Muscle layer of duodenum (tissue), 2 donors: ENCODE measurements around the gene FAM227B.
A peak's percentile ranks its signal among the peaks of the same experiment; 100 is the strongest.
"Not testable (repeated sequence)": the region's sequence is repeated elsewhere in the genome, so short reads cannot be mapped to it uniquely, and the experiment has no call there.

ENCODE experiments used
- H3K27ac ChIP-seq: one replicate; pipeline ENCODE4 v1.7.0; 2013; ENCODE audit warnings: mild to moderate bottlenecking, low read length
- H3K27me3 ChIP-seq: one replicate; pipeline ENCODE4 v1.7.0; 2013; ENCODE audit warnings: low read depth, mild to moderate bottlenecking, control low read depth, low read length
- H3K36me3 ChIP-seq, 2 donors: one replicate each; pipeline ENCODE4 v1.7.0; 2013; ENCODE audit warnings: low read length in 2 of 2, control low read depth in 1 of 2, mild to moderate bottlenecking in 1 of 2; ENCODE audit not compliant: insufficient read depth in 2 of 2, control insufficient read depth in 1 of 2
- H3K4me1 ChIP-seq, 2 donors: one replicate each; pipeline ENCODE4 v1.7.0; 2013; ENCODE audit warnings: low read length in 2 of 2, mild to moderate bottlenecking in 2 of 2, control low read depth in 1 of 2, moderate library complexity in 1 of 2; ENCODE audit not compliant: insufficient read depth in 2 of 2, control insufficient read depth in 1 of 2
- H3K4me3 ChIP-seq, 2 donors: one replicate each; pipeline ENCODE4 v1.7.0; 2013; ENCODE audit warnings: low read length in 2 of 2, low read depth in 1 of 2, mild to moderate bottlenecking in 1 of 2
- H3K9me3 ChIP-seq, 2 donors: one replicate each; pipeline ENCODE4 v1.7.0; 2013; ENCODE audit warnings: low read length in 2 of 2, control low read depth in 1 of 2, mild to moderate bottlenecking in 1 of 2; ENCODE audit not compliant: control insufficient read depth in 1 of 2
- donor health status: healthy.

Gene FAM227B, protein sequence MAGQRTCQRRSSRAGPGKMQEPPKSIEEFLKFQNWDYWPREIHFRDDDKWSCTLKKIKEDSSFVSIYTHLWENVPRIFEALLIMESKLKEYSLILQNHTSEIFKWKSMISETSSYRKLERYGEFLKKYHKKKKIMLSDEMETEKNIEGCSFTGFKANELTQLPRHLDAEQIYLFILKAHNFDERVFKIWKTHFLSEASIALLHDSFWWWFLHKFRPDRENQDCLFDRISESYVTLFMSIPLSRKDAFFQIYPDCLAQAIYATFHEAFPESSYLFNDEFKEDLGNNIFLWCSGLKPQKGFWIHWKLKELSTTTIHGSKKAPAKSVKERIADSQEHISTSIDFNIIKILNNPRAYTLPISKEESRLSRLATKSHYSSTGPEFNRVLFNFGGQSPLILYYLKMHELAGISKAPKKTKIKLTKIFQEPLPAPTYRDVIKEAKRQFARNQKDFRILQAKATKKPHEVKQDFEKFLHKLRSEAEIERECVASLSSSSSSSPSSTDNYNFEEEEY

GRCh38 chr15:49620658-49621368 lies at the start of gene FAM227B, which contains the start of gene DTWD1:
Gene FAM227B, minus strand, starts transcription at chr15:49620818. Its CDS starts 5,647 bp downstream, at chr15:49615171.
Gene DTWD1, plus strand, starts transcription at chr15:49621048. Its CDS starts 4,120 bp downstream, at chr15:49625168.
- Histone ChIP-seq H3K27ac (peak within 1 kb of the TSS; percentile 99), H3K4me3 (peak within 1 kb of the TSS; percentile 81 to 91), H3K27me3 (no peaks in the 10 kb centered on the region)

GRCh38 chr15:49669288-49669687 lies 48.7 kb upstream of the FAM227B start:
- Histone ChIP-seq H3K27me3 (no peaks in the 10 kb centered on the region), H3K9me3 (no peaks in the 10 kb centered on the region), H3K36me3 (no peaks in the 10 kb centered on the region), H3K4me1 (no peaks in the 10 kb centered on the region), H3K4me3 (no peak overlapping the region), H3K27ac (no peak overlapping the region)

More at GRCh38 chr15:49620658-49621368, at the start of gene FAM227B, which contains the start of gene DTWD1:
- peaks cover 4 to 10% of the 10 kb centered on the region in 2 donors for H3K36me3 ChIP-seq
- H3K9me3 ChIP-seq: peaks cover 4 to 5% of the 10 kb centered on the region in 2 donors
- peaks cover 0 to 18% of the 10 kb centered on the region in 2 donors for H3K4me1 ChIP-seq

GRCh38 chr15:49666486-49666885 lies 45.9 kb upstream of the FAM227B start:
- H3K27me3 ChIP-seq, H3K4me3 ChIP-seq, H3K27ac ChIP-seq, H3K9me3 ChIP-seq, H3K4me1 ChIP-seq, H3K36me3 ChIP-seq: not testable (repeated sequence)

GRCh38 chr15:49664716-49665115 lies 44.1 kb upstream of the FAM227B start:
- Histone ChIP-seq H3K9me3 (no peaks in the 10 kb centered on the region), H3K27me3 (no peaks in the 10 kb centered on the region), H3K36me3 (no peaks in the 10 kb centered on the region), H3K4me3 (no peak overlapping the region), H3K27ac (no peak overlapping the region), H3K4me1 (no peaks in the 10 kb centered on the region)

DNA sequence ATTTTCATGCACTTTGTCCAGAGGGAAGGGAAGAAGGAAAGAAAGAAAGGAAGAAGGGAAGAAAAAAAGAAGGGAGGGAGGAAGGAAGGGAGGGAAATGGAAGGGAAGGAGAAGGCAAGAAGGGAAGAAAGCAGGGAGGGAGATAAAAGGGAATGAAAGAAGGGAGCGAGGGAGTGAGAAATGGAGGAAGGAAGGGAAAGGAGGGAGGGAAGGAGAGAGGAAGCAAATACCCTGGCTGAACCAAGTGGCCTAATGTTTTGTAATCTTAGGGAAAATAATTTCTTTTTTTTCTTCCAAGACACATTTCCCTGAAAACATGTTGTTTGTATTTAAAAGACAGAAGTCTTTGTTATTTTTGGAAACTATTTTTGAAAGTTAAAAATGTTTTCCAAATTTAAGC lies 36.1 kb upstream of the FAM227B start:
- Histone ChIP-seq H3K27ac (no peak overlapping the region), H3K27me3 (no peaks in the 10 kb centered on the region), H3K36me3 (no peaks in the 10 kb centered on the region), H3K9me3 (peaks cover 12 to 14% of the 10 kb centered on the region in 2 donors), H3K4me1 (no peaks in the 10 kb centered on the region), H3K4me3 (no peak overlapping the region)

DNA sequence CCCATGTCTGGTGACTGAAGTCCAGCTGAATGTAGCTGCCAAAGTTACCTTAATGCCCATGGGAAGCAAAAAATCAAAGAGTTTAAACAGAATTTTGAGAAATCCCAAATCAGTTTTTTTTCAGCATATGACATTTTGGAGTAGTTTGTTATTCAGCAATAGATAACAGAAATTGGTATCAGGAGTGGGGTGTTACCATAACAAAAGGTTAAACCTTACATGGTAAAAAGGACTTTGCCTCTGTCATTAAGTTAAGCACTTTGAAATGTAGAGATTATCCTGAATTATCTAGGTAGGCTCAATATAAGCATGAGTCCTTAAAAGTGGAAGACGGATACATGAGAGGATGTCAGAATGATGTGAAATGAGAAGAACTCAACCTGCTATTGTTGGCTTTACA lies 32.3 kb upstream of the FAM227B start:
- no peaks in the 10 kb centered on the region for H3K27me3 ChIP-seq
- H3K27ac ChIP-seq: no peak overlapping the region
- H3K4me1 ChIP-seq: no peaks in the 10 kb centered on the region
- peak overlapping the region in 1 of 2 donors; percentile 6 for H3K4me3 ChIP-seq
- no peaks in the 10 kb centered on the region for H3K36me3 ChIP-seq
- H3K9me3 ChIP-seq: peaks cover 12 to 14% of the 10 kb centered on the region in 2 donors

- Histone ChIP-seq H3K4me3 (no peak overlapping the region), H3K4me1 (peaks cover 3 to 5% of the 10 kb centered on the region in 2 donors), H3K36me3 (no peaks in the 10 kb centered on the region), H3K27ac (no peak overlapping the region), H3K9me3 (peaks cover 12 to 14% of the 10 kb centered on the region in 2 donors), H3K27me3 (no peaks in the 10 kb centered on the region)
Observed at GRCh38 chr15:49650676-49651075, 30.1 kb upstream of the FAM227B start.

DNA sequence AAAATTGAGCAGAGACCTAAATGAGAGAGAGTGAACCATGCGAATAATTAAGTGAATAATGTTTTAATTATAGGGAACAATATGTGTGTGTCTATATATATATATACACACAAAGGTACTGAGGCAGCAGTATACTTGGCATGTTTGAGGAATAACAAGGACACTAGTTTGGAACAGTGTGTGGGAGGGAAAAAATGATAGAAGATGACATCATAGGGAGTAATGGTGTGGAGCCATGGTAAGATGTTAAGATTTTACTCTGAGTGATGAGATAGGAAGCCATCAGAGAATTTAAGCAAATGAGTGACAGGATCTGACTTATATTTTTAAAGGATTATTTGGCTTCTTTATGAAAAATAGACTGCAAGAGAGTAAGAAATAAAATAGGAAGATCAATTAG lies 29.4 kb upstream of the FAM227B start:
- Histone ChIP-seq H3K9me3 (peaks cover 12 to 14% of the 10 kb centered on the region in 2 donors), H3K27ac (no peak overlapping the region), H3K4me1 (peaks cover 4 to 9% of the 10 kb centered on the region in 2 donors), H3K36me3 (no peaks in the 10 kb centered on the region), H3K4me3 (no peak overlapping the region), H3K27me3 (no peaks in the 10 kb centered on the region)

DNA sequence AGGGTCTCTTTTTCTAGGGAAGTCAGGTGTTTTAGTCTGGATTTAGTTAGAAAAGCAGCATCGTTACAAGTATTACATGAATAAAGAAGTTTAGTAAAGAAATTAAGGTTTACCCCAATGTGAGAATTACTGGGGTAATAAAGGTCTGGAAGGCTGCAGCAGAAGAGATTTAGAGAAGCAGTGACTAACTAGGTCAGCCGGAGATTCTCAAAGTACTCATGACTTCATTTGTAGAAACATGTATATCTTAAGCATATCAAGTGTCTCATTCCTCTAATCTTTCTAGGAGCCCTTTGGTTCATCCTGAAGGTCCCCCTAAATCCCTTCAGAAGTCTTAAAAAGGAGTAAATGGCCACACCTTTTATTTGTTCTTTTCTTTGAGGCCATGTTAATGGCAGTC lies 26.3 kb upstream of the FAM227B start:
- Histone ChIP-seq H3K27ac (no peak overlapping the region), H3K4me3 (no peak overlapping the region), H3K27me3 (no peaks in the 10 kb centered on the region), H3K4me1 (peaks cover 7 to 19% of the 10 kb centered on the region in 2 donors), H3K36me3 (no peaks in the 10 kb centered on the region), H3K9me3 (no peaks in the 10 kb centered on the region)

DNA sequence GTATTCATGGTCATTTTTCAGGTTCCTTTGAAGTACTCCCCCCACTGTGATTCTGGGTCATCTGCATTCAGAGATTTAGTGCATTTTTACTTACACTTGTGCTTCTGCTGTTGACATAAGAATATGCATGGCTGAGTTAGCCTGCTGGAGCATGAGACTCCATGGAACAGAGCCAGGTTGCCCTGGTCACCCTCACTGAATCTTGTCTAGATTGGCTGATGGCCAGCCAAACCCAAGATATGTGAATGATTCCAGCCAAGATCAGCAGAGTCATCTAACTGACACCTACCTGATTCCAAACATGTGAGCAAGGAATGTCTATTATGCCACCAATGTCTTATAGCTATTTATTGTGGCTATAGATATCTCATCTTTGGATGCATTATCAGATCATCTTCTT lies 25.3 kb upstream of the FAM227B start:
- H3K9me3 ChIP-seq: no peaks in the 10 kb centered on the region
- H3K4me3 ChIP-seq: no peak overlapping the region
- no peak overlapping the region for H3K27ac ChIP-seq

GRCh38 chr15:49645277-49645676 lies 24.7 kb upstream of the FAM227B start:
- Histone ChIP-seq H3K36me3 (no peaks in the 10 kb centered on the region), H3K27ac (no peak overlapping the region), H3K4me3 (no peak overlapping the region), H3K27me3 (no peaks in the 10 kb centered on the region), H3K4me1 (peaks cover 7 to 19% of the 10 kb centered on the region in 2 donors), H3K9me3 (no peaks in the 10 kb centered on the region)

More for the DNA sequence above, 25.3 kb upstream of the FAM227B start:
- Histone ChIP-seq H3K36me3 (no peaks in the 10 kb centered on the region), H3K4me1 (peaks cover 7 to 19% of the 10 kb centered on the region in 2 donors), H3K27me3 (no peaks in the 10 kb centered on the region)
